ENCODE measurements around the gene PLIN4.
"Not testable (repeated sequence)": the region's sequence is repeated elsewhere in the genome, so short reads cannot be mapped to it uniquely, and the experiment has no call there.

PLIN4 gene, protein sequence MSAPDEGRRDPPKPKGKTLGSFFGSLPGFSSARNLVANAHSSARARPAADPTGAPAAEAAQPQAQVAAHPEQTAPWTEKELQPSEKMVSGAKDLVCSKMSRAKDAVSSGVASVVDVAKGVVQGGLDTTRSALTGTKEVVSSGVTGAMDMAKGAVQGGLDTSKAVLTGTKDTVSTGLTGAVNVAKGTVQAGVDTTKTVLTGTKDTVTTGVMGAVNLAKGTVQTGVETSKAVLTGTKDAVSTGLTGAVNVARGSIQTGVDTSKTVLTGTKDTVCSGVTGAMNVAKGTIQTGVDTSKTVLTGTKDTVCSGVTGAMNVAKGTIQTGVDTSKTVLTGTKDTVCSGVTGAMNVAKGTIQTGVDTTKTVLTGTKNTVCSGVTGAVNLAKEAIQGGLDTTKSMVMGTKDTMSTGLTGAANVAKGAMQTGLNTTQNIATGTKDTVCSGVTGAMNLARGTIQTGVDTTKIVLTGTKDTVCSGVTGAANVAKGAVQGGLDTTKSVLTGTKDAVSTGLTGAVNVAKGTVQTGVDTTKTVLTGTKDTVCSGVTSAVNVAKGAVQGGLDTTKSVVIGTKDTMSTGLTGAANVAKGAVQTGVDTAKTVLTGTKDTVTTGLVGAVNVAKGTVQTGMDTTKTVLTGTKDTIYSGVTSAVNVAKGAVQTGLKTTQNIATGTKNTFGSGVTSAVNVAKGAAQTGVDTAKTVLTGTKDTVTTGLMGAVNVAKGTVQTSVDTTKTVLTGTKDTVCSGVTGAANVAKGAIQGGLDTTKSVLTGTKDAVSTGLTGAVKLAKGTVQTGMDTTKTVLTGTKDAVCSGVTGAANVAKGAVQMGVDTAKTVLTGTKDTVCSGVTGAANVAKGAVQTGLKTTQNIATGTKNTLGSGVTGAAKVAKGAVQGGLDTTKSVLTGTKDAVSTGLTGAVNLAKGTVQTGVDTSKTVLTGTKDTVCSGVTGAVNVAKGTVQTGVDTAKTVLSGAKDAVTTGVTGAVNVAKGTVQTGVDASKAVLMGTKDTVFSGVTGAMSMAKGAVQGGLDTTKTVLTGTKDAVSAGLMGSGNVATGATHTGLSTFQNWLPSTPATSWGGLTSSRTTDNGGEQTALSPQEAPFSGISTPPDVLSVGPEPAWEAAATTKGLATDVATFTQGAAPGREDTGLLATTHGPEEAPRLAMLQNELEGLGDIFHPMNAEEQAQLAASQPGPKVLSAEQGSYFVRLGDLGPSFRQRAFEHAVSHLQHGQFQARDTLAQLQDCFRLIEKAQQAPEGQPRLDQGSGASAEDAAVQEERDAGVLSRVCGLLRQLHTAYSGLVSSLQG (N-terminal part only)

DNA sequence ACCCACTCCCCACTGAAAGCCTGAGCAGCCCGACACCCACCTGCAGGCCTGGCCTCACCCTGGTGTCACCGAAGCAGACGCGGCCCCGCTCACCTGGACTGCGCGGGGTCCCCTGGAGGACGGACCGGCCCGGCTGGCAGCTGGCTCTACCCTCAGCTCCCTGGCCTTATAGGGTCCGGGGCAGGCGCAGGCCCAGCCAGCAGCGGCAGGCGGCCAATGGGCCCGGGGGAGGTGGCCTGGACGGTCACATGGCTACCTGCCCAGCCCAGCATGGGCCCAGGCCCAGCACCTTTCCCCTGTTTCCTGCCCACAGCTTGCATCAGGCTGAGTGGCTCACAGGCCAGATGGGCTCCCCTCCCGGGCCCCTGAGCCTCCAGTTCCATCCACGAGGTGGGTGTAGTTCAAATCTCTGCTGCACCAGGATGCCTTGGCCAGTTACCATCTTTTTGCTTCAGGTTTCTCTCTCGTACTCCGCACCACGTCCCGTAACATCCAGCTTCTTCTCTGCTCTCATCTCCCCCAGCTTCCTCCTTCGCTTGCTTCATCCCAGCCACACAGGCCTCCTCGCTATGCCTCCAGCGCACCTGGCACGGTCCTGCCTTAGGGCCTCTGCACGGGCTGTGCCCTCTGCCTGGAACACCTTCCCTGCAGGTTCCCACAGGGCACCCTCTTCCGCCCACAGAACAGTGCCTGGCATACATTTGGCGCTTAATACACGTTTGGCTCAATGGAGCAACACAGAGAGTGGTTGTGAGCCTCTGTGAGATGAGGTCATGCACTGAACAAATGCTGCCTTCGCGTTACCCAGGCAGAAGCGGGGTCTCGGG, at the start of gene PLIN4:
Gene PLIN4, minus strand, starts transcription at position 142 of the 827 bp plus-strand sequence. CDS start 214 bp downstream, outside the sequence.
- DNase-seq: peak; percentile 67

GRCh38 chr19:4567584-4568071, 49.3 kb upstream of the PLIN4 start:
- DNase-seq: no peak

- no peak for DNase-seq
Observed at GRCh38 chr19:4566402-4567051, 48.2 kb upstream of the PLIN4 start.

- not testable (repeated sequence) for DNase-seq
Observed at GRCh38 chr19:4563562-4563961, 45.3 kb upstream of the PLIN4 start.

- DNase-seq: not testable (repeated sequence)
Observed at GRCh38 chr19:4562085-4562484, 43.8 kb upstream of the PLIN4 start.

DNA sequence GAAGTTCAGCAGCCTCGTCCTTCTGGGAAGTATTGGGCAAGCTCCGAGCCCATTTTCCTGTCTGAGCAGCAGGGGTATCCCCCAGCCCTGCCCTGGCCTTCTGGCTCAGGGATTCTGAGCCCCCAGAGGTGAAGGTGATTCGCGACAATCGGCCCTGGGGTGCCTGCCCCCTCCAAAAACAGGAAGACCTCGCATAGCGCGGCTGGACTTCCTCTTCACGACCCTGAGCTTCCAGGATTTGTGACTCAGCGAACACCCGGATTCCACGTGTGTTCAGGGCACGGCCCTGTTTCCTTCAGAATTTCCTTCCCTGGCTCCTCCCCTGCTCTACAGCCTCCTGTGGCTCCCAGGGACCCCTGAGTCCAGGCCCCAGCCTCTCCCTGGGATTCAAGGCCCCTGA, 41.3 kb upstream of the PLIN4 start, which contains the start of gene SEMA6B:
Gene SEMA6B, minus strand, starts transcription at position 116 of the 400 bp plus-strand sequence. CDS start 1,227 bp downstream, outside the sequence.
- DNase-seq: no peak

DNA sequence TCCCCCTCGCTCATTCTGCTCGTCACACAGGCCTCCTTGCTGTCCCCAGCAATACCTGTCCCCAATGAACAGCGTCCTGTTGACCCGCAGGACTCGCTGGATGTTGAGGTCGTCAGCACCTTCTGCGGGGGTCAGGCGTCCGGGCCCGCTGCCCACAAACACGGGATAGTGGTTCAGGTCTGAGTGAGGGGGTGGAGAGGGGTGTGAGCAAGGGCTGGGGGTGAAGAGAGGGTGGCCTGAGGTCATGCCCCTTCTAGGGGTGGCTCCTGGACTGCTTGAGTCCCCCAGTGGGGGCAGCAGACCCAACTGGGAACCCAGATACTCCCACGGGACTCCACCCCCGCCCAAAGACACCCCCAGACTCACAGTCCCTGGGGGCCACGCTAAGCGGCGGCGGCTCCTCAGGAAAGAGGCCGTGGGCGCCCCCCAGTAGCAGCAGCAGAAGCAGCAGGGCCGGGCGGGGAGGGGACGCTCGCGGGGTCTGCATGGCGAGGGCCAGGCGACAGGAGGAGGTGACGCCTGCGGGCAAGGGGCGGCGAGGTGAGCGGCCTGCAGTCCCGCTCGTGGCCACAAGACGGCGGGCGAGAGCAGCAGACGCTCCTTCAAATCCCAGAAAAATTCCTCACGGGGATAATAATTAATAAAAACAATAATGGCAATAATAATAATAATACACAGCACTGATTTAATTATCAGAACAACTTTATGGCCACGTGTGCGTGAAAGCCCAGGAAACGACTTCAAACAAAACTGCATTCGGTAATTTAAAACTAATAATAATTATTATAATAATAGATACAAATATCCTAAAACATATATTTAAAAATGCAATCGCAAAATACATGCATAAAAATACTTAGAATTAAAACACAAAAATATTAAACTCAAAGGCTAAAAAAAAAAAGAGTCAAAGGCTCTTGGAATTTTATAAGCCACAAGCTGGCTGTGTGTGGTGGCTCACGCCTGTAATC, 40.0 kb upstream of the PLIN4 start:
- DNase-seq: no peak

- no peak for DNase-seq
Observed at GRCh38 chr19:4557144-4557970, 39.1 kb upstream of the PLIN4 start.

DNA sequence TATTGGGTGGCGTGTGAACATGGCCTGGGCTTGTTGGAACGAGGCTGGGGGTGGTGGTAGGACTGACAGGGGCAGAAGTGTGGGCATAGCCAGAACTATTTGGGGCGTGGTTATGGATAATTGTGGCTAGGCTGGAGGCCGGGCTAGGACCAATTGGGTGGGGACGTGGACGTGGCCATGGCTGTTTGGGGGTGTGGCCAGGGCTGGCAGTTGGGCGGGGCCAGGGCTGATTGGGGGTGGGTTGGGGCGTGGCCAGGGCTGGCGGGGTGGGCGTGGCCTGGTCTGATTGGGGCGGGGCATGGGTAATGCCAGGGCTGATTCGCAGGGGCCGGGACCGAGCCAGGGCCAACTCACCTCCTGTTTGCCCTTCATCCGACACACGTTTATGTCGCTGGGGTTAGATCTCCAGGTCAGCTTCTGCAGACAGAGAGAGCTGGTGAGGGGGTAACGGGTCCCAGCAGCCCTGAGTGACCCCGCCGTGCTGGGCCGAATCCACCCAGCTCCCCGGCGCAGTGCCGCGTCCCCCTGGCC, 38.4 kb upstream of the PLIN4 start:
- no peak for DNase-seq

- no peak for DNase-seq
Observed at GRCh38 chr19:4555657-4556561, 37.6 kb upstream of the PLIN4 start.

DNA sequence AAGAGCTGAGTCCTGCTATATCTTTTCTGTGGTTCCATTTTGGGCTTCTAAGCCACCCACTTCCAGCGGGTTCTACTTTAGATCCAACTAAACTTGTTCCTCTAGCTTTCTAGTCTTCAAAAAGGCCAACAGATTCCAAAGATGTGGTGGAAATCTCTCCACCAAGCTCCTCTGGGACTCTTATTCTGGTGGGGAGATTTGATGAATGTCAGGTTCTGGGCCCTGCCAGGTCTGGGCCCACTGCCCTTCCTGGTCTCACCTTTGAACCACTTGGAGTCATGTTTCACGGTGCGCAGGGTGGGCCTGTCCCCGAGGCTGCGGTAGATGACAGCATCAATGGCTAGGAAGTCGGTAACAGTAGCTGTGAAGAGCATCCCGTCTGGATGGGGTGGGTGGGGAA, 36.4 kb upstream of the PLIN4 start:
- no peak for DNase-seq

DNA sequence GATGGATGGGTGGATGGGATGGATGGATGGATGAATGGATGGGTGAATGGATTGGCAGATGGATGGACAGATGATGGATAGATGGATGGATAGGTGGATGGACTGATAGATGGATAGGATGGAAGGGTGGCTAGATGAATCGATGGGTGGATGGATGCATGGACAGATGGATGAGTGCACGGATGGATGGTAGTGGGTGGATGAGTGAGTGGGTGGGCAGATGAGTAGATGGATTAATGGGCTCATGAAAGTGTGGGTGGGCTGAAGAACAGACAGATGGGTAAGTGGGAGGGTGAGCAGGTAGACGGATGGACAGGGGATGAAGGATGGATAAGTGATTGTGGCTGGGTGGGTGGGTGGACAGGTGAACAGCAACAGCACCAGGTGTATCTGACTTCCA, 35.5 kb upstream of the PLIN4 start:
- DNase-seq: no peak

DNA sequence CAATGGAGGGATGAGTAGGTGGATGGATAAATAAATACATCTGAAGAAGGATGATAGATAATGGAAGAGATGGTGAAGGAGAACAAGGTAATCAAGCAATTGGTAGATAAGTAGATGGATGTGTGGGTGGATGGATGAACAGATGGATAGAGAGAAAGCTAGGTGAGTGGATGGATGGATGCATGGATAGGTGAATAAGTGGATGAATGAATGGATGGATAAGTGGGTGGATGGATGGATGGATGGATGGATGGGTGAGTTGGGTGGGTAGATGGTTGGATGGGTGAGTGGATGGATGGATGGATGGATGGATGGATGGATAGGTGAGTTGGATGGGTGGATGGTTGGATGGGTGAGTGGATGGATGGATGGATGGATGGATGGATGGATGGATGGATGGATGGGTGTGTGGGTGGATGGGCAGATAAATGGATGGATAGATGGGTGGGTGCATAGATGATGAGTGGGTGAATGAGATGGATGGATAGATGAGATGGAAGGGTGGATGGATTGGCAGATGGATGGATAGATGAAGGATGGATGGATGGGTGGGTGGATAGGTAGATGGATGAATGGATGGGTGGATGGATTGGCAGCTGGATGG, 34.9 kb upstream of the PLIN4 start:
- no peak for DNase-seq

DNA sequence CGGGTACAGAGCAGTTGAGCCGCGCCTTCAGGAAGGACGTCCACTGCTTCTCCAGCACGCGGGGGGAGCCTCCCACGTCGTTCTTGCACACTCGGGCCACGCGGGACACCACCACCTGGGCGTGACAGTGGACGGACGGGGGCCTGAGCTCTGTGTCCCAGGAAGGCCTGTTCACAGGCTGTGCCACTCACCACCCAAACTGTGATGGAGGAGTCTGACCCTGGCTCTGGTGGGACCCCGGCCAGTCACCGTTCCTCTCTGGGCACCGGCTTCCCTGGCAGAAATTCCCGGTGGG, 34.2 kb upstream of the PLIN4 start:
- DNase-seq: no peak

GRCh38 chr19:4550479-4551050, 32.3 kb upstream of the PLIN4 start:
- no peak for DNase-seq

DNA sequence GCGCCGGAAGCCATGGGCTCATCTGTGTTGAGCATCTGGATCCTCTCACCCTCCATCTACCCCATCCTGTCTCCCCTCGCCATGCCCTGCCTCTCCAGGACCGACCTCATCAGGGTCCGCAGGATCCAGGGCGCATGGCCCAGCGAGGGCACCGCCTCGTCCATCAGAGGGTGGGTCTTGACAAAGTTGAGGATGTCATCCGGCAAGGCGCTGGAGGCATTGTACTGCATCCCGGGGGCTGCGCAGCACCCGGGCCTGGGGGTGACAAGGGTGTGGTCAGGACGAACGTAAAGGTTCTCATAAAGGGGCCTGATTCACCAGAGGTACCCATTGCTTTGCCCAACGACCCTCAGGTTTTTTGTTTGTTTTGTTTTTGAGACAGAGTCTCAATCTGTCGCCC, 31.7 kb upstream of the PLIN4 start:
- DNase-seq: no peak

GRCh38 chr19:4548238-4548584, 29.9 kb upstream of the PLIN4 start:
- no peak for DNase-seq

All from left hindlimb (tissue), 1 donor.